HG03378 (cell line): ENCODE data around the gene FRMD4A.
"Not testable (repeated sequence)": the region's sequence is repeated elsewhere in the genome, so short reads cannot be mapped to it uniquely, and the experiment has no call there.

ENCODE experiments used
- ATAC-seq: cut with Tn5 transposase; IDR thresholded peaks from one replicate; pipeline ENCODE4 v1.9.1; 2021; ENCODE audit warnings: mild to moderate bottlenecking, moderate library complexity; ENCODE audit not compliant: unreplicated experiment

The FRMD4A gene

GRCh38 chr10:13924040-13924725, 406.5 kb downstream of the FRMD4A start:
- no peak for ATAC-seq

- ATAC-seq: no peak
These were observed 408.1 kb downstream of the FRMD4A start for GRCh38 chr10:13922586-13922985.

- ATAC-seq: no peak
These were observed 408.8 kb downstream of the FRMD4A start for GRCh38 chr10:13921941-13922340.

GRCh38 chr10:13921131-13921530, 409.6 kb downstream of the FRMD4A start:
- ATAC-seq: not testable (repeated sequence)

- no peak for ATAC-seq
These were observed 410.3 kb downstream of the FRMD4A start for GRCh38 chr10:13920465-13920864.

- ATAC-seq: no peak
These were observed 410.7 kb downstream of the FRMD4A start for GRCh38 chr10:13920031-13920430.

- no peak for ATAC-seq
These were observed 412.9 kb downstream of the FRMD4A start for GRCh38 chr10:13917791-13918190.

- ATAC-seq: no peak
These were observed 414.3 kb downstream of the FRMD4A start for GRCh38 chr10:13916384-13916947.

- no peak for ATAC-seq
These were observed 415.0 kb downstream of the FRMD4A start for GRCh38 chr10:13915710-13916109.

- ATAC-seq: no peak
These were observed 416.8 kb downstream of the FRMD4A start for GRCh38 chr10:13913897-13914296.

GRCh38 chr10:13911821-13912520, 418.8 kb downstream of the FRMD4A start:
- ATAC-seq: no peak

- no peak for ATAC-seq
These were observed 421.0 kb downstream of the FRMD4A start for GRCh38 chr10:13909516-13910258.

- ATAC-seq: no peak
These were observed 422.2 kb downstream of the FRMD4A start for GRCh38 chr10:13908475-13908874.

GRCh38 chr10:13907570-13907969, 423.2 kb downstream of the FRMD4A start:
- no peak for ATAC-seq

- no peak for ATAC-seq
These were observed 425.4 kb downstream of the FRMD4A start for GRCh38 chr10:13905281-13905680.

GRCh38 chr10:13904064-13904463, 426.7 kb downstream of the FRMD4A start:
- ATAC-seq: no peak

- no peak for ATAC-seq
These were observed 427.7 kb downstream of the FRMD4A start for GRCh38 chr10:13902868-13903587.

- no peak for ATAC-seq
These were observed 430.8 kb downstream of the FRMD4A start for GRCh38 chr10:13899941-13900340.

GRCh38 chr10:13896146-13896545, 434.6 kb downstream of the FRMD4A start:
- ATAC-seq: not testable (repeated sequence)

GRCh38 chr10:13894412-13895093, 436.2 kb downstream of the FRMD4A start:
- no peak for ATAC-seq
